HG02763 (cell line): ENCODE results near the gene AGAP3.

Source experiments
- ATAC-seq: cut with Tn5 transposase; IDR thresholded peaks from one replicate; pipeline ENCODE4 v1.9.1; 2021; ENCODE audit warnings: mild to moderate bottlenecking, moderate library complexity; ENCODE audit not compliant: unreplicated experiment

The AGAP3 gene

GRCh38 chr7:151122796-151123157, 36.5 kb downstream of the AGAP3 start:
- no peak for ATAC-seq

GRCh38 chr7:151123158-151123821, 37.0 kb downstream of the AGAP3 start:
- ATAC-seq, result no peak

GRCh38 chr7:151123822-151124464, 37.7 kb downstream of the AGAP3 start:
- peak; percentile 84 for ATAC-seq

DNA sequence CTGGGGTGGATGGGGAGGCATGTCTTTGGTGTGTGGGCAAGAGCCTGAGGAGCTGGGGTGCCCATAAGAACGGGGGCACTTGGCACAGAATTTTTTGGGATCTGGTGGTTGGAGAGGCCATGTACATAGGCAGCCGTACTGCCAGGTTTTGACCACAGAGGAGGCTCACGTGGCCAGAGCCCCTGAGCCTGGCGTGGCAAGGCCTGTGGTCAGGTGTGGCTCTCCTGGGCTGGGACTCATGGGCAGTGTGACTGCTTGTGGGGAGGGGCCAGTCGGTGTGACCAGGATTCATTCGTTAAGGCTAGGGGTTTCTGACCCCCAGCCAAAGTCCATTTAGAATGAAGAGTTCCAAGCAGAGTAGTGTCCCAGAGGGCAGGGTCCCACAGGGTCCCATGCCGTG, 38.2 kb downstream of the AGAP3 start:
- no peak for ATAC-seq

- no peak for ATAC-seq
Observed at GRCh38 chr7:151124899-151125399, 38.7 kb downstream of the AGAP3 start.

GRCh38 chr7:151125470-151125845, 39.2 kb downstream of the AGAP3 start:
- no peak for ATAC-seq

DNA sequence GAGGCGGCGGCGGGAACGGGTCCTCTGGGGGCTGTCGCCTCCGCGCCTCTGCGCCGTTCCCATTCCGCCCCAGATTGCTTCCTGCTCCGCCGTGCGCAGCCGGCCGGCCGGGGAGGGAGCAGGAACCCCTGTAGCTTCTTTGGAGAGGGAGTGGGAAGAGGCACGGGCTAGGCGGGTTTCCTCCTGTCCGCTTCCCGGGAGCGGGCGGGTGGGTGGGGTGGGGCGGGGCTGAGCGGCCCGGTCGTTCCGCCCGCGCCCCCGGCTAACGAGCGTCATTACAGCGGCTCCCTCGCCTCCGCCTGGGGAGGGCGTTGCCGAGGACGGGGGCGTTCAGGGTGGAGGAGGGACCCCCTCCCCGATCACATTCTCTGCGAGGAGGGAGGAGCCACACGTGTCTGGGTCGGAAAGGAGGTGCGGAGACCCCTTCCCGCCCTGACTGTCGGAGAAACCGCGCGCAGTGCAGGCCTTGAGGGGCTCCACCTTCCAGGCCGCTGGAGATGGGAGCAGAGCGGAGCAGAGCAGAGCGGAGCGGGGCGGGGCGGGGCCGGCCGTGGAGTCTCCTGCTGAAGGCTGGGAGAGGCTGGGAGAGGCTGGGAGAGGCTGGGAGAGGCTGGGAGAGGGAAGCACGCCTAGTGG, 39.7 kb downstream of the AGAP3 start:
- no peak for ATAC-seq

GRCh38 chr7:151126491-151127137, 40.3 kb downstream of the AGAP3 start:
- ATAC-seq, result no peak

- no peak for ATAC-seq
Observed at GRCh38 chr7:151128144-151128543, 41.9 kb downstream of the AGAP3 start.

DNA sequence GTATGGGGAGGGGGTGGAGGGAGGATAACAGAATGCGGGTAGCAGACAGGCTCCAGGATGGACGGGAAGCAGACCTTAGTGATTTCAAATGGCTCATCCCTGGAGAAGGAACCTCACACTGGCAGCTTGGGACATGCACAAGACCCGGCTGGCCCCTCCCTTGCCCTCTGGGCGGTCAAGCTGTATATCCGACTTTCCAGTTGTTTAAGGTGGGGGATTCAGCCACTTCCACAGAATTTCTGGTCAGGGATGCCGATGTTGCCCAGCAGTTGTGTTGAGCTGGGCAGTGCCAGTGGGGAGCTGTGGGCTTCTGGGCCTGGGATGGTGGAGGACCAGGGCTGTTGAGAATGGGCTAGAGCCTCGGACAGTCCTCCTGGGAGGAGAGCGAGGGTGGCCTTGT, 42.4 kb downstream of the AGAP3 start:
- no peak for ATAC-seq

DNA sequence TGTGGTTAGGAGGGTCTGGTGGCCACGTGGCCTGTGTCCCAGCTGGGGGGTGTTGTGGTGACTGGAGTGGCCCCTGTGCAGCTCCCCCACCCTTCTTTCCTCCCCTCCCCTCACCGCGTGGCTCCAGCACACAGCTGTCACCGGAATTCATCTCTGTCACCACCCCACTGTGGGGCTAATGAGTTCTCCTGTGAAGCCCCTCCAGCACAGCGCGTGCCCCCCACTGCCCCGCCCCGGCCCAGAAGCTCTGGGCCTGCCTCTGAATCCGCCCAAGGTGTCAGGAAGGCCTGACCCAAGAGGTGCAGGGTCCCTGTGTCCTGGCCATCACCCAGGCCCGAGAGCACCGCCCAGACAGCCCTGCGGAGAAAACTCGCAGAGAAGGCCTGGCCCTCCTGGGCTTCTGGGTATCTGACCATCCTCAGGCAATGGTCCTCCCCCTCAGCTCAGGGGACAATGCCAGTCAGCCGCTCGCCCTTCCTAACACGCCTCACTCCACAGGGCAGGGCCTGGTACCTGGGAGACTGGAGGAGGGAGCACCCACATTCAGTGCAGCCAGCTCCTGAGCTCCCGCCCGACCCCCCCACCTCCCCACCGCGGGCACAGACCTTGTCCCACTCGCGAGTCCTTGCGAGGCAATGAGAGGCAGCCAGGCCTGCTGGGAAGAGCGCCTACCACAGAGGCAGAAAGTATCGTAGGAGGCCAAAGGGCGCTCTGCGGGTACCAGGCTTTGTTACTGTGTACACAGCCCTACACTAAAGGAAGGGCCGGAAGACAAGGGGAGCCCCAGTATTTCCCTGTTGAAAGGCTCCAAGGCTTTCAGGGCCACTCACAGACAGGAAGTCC, 43.1 kb downstream of the AGAP3 start:
- no peak for ATAC-seq

DNA sequence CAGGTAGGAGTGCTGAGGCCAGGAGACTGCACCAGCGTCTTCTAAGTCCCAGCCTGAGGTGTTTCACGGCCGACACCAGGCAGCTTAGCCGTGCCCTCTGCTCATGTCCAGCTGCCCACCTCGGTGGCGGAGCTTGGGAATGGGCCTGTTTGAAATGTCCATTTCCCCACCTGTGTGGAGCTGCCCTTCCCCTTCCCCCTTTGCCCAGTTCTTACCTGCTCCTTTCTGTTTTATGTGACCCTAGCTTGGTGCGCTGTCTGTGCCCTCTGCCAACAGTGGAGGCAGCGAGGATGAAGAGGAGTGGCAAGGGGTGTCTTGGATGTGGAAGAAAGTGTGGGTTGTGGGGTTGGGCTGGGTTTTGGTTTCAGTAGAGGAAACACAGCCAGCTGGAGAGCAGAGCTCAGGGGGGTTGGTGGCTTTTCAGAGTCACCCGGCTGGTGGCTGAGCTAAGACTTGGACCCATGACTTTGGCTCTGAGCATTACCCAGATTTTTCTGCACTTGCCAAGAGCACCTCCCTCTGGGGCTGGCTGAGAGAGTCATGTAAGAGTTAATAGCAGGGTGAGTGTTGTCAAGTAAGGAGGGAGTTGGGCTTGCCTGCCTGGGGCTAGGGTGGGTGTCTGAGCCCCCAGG, 43.8 kb downstream of the AGAP3 start:
- no peak for ATAC-seq

DNA sequence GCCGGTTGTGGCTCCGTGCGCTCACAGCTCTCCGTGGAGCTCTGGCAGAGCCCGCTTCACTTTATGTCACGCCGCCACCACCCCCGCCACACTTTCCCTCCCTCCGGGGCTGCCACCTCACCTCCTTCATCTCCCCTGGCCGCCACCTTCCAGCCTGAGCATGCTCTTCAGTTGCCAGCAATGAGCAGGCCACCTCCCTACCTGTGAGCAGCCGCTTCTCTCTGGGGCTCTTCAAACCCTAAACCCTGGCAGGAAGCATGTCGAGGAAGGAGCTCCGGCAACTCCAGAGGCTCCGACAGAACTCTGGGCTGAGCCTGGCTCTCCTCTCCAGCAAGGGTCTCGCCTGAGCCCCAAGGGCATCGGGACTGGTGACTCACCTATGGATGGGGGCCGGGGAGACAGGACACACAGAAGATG, 44.5 kb downstream of the AGAP3 start:
- no peak for ATAC-seq

GRCh38 chr7:151131224-151131591, 44.9 kb downstream of the AGAP3 start:
- ATAC-seq, result no peak

DNA sequence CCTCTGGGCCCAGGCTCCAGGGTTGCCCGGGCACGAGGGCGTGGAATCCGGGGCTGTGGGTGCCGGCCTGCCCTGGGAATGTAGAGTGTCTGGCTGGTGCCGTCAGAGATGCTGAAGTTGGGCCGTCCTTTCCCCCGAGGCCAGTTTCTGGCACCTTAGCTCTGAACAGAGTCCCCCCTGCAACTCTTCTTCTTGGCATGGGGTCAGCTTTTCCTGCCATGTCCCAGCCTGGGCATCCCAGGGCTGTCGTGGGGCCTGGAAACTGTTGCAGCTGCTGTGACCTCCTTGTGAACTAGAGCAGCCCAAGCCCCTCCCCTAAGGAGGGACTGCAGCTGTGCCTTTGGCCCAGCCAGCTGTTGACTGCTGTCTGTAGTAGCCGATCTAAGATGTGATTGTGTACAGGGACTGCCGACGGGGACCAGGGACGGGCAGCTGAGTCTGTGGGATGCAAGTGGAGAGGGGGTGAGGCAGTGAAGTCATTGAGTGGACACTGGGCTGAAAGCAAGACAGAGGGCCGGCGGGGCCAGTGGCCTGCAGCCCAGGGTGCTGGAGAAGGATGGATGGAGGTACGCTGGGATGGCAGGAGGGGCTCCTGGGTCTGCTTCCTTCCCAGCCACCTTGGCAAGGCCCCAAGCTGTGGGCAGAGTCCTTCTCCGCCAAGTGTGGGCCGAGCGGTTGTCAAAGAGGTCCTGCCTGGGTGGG, 45.5 kb downstream of the AGAP3 start:
- ATAC-seq, result no peak

GRCh38 chr7:151132461-151133205, 46.4 kb downstream of the AGAP3 start:
- no peak for ATAC-seq

DNA sequence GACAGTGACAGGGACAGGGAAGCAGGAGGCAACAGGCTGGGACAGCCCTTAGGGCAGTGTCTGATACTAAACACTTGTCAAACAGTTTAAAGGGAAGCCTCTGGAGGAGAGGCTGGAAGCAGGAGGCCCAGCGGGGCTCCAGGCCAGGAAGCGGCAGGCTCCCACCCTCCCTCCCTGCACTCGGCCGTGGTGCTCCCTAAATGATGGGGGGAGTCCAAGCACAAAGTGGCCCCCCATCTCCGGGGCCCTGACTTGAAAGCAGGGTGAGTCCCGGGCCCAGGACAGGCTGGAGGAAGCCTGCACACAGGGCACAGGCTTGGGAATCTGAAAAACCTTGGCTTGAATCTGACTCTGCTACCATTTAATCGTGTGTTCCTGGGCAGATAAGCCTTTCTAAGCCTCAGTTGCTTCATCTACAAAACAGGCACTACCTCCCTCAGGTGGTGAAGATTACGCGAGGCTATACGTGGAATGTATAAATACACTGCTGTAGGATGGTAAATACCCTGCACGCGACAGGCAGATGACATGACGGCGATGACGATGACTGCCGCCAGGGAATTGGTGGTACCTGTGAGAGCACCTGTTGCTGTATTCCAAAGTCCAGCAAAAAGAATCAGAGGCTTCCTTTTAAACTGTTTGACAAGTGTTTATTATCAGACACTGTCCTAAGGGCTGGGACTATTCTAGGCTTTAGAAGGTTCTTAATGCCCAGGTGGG, 47.2 kb downstream of the AGAP3 start:
- ATAC-seq, result no peak

- ATAC-seq, result no peak
Observed at GRCh38 chr7:151133986-151134742, 47.9 kb downstream of the AGAP3 start.
